ENCODE data around the gene RXRA.

RXRA gene

DNA sequence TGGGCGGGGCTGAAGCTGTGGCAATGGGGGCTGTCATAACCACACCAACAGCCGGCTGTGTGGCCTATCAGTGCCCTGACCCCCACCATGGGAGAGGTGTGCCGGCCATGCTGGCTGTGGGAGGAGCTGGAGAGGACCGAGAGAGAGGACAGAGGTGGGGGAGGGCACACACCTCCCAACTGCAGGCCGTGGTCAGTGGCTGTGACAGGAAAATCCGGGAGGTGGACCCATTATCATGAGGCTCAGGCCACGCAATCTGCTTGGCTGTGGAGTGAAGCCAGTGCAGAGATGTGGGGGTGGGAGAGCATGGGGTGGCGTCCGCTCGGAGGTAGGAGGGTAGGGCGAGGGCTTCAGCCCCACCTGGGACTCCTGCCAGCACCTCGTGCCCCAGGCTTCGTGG, 136.1 kb downstream of the RXRA start:
- in situ Hi-C loops (cut with HindIII; ENCODE audit: low sequenced_read_pairs), result no loop called here
- DNase-seq (ENCODE audit: low read depth), result no peak
- H3K4me3 ChIP-seq (ENCODE audit: low read depth, low read length), result no peak overlapping the region
- TF ChIP-seq, protein P1, sequence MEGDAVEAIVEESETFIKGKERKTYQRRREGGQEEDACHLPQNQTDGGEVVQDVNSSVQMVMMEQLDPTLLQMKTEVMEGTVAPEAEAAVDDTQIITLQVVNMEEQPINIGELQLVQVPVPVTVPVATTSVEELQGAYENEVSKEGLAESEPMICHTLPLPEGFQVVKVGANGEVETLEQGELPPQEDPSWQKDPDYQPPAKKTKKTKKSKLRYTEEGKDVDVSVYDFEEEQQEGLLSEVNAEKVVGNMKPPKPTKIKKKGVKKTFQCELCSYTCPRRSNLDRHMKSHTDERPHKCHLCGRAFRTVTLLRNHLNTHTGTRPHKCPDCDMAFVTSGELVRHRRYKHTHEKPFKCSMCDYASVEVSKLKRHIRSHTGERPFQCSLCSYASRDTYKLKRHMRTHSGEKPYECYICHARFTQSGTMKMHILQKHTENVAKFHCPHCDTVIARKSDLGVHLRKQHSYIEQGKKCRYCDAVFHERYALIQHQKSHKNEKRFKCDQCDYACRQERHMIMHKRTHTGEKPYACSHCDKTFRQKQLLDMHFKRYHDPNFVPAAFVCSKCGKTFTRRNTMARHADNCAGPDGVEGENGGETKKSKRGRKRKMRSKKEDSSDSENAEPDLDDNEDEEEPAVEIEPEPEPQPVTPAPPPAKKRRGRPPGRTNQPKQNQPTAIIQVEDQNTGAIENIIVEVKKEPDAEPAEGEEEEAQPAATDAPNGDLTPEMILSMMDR (IDR thresholded peaks at IDR 0.05; ENCODE audit: low read depth, low read length, missing control alignments), result no peak

DNA sequence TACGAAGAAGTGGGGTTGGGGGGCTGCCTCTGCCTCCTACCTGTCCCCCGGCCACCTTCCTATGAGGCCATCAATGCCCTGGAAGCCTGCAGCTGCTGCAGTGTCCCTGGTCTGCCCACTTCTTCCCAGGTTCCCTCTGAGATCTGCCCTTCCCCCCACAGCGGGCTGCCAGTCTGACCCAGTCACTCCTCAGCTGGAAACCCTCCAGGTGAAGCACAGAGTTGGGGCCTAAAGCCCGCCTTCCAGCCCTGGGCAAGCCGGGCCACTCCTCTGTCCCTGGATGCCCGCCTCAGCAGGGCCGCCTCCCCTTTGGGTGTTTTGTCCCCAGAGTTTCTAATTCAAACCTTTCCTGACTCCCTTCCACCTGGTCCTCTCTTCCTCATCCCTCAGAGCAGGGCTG, 137.0 kb downstream of the RXRA start:
- H3K4me3 ChIP-seq (ENCODE audit: low read depth, low read length), result no peak overlapping the region
- in situ Hi-C loops (cut with HindIII; ENCODE audit: low sequenced_read_pairs), result no loop called here
- DNase-seq (ENCODE audit: low read depth), result no peak
- TF ChIP-seq, protein P1 (IDR thresholded peaks at IDR 0.05; ENCODE audit: low read depth, low read length, missing control alignments), result no peak

DNA sequence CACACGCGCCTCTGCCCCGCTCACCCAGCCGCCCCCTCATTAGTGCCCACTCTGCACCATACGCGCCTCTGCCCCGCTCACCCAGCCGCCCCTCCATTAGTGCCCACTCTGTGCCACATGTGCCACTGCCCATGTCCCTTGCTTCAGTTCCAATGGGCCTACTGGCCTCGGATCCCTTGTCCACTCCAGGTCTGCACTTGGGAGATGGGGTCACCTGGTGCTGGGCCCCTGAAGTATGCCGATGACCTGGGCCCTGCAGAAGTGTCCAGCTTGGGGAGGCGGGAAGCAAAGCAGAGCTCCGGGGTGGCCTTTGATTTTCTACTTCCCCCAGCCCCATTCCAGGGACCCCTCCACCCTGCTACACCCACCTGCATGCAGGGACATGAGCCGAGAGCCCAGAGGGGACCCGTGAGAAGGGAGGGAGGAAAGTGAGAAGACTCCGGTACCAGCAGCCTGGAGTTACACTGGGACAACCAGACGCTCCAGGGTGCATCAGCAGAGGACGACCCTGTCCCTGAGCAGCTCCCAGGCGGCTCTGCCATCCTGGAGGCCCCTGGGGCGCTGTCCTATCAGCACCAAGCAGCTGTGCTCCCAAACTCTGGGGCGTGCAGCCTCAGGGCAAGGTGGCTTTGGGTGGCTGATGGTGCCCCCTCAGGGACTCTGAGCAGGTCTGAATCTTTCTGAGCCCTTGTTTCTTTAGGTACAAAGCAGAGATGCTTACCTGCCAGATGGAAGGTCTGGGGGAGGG, 140.8 kb downstream of the RXRA start:
- in situ Hi-C loops (cut with HindIII; ENCODE audit: low sequenced_read_pairs), result no loop called here
- no peak overlapping the region for H3K4me3 ChIP-seq (ENCODE audit: low read depth, low read length)
- TF ChIP-seq, protein P1 (IDR thresholded peaks at IDR 0.05; ENCODE audit: low read depth, low read length, missing control alignments), result no peak
- no peak for DNase-seq (ENCODE audit: low read depth)

DNA sequence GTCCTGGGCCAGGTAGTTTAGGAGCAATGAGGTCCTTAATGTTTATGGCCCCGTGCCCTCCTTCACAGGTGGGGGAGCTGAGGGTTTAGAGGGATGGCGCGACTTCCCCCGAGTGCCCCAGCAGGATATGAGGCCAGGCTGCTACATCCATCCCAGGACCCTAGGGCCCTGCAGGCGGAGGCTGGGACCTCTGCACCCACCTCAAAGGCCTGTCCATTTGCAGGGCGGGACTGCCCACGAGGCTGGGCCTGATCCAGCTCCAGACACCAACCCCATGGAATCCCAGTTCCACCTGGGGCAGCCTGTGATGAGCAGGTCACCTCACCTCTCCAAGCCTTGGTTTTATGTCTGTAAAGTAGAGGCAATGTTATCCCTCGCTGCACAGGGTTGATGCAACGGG, 142.1 kb downstream of the RXRA start:
- no peak overlapping the region for H3K4me3 ChIP-seq (ENCODE audit: low read depth, low read length)
- in situ Hi-C loops (cut with HindIII; ENCODE audit: low sequenced_read_pairs), result no loop called here
- no peak for DNase-seq (ENCODE audit: low read depth)
- TF ChIP-seq, protein P1 (IDR thresholded peaks at IDR 0.05; ENCODE audit: low read depth, low read length, missing control alignments), result no peak

DNA sequence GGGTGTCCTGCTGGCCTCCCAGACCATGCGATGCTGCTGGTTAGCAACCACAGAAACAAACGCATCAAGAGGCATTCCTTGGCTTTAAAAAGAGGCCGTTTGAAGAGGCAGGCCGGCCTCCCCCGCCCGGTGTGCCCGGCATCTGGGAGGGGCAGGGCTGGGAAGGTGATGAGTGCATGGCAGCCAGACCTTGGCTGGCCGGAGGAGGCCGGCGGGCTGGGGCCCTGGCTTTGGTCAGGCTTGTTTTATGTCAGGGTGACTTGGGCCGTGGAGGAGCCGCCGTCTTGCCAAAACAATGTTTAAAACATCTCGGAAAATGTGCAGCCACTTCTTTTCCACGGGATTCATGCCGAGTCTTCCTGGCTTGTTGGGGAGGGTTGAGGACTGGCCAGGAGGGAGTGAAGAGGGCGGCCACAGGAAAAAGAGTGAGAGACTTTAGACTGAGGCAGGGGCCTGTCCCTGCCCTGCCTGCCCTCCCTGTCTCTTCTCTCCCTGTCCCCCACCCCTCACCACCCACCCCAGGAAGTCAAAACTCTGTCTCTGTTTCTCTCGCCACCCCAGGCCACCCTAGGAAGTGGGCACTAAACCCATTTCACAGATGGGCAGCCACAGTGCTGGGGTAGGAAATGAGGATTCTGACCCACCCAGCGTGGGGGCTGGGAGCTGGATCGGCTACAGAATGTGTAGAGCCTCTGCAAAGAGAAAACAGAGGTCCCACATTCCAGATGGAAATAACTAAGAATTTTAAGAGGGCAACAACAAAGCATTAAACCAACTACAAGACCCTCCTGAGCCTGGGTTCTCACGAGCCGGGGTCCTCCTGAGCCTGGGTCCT, 143.0 kb downstream of the RXRA start:
- DNase-seq (ENCODE audit: low read depth), result no peak
- no peak overlapping the region for H3K4me3 ChIP-seq (ENCODE audit: low read depth, low read length)
- in situ Hi-C loops (cut with HindIII; ENCODE audit: low sequenced_read_pairs), result no loop called here
- TF ChIP-seq, protein P1 (IDR thresholded peaks at IDR 0.05; ENCODE audit: low read depth, low read length, missing control alignments), result no peak

DNA sequence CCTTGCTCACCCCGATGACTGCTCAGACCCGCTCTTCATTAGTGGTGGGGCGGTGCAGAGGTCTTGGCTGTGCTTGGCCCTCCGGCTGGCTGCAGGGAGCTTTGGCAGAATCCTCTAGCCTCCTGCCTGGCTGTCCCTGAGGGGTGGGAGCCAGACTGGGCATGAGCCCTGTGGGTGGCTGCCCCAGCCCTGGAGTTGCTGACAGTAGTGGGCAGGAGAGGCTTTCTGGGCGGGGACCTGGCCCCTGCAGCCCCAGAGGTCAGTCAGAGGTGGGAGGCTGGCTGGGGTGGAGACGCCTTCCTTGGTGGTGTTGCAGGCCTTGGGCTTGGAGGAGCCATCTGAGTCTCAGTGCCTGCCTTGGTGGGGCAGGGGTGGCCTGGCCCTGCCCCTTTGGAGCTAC, 146.0 kb downstream of the RXRA start:
- no peak for DNase-seq (ENCODE audit: low read depth)
- TF ChIP-seq, protein P1 (IDR thresholded peaks at IDR 0.05; ENCODE audit: low read depth, low read length, missing control alignments), result no peak
- in situ Hi-C loops (cut with HindIII; ENCODE audit: low sequenced_read_pairs), result no loop called here
- H3K4me3 ChIP-seq (ENCODE audit: low read depth, low read length), result no peak overlapping the region

Data from astrocyte of the cerebellum (primary cell).